DMS79 treated with DMSO at 0.1 percent for 48 hours (cell line): Measurements from ENCODE around the gene CFAP54.
A peak's percentile ranks its signal among the peaks of the same experiment; 100 is the strongest.
"Not testable (repeated sequence)": the region's sequence is repeated elsewhere in the genome, so short reads cannot be mapped to it uniquely, and the experiment has no call there.

ENCODE experiments used
- DNase-seq: peaks from one replicate; lab custom pipeline; 2025; lab: John Stamatoyannopoulos, UW

Gene CFAP54

GRCh38 chr12:96516472-96517430 is 27.4 kb downstream of the CFAP54 start:
- DNase-seq, result peak; percentile 47

GRCh38 chr12:96520767-96521166 is 31.4 kb downstream of the CFAP54 start:
- peak; percentile 45 for DNase-seq

- peak; percentile 38 for DNase-seq
Measured at GRCh38 chr12:96521895-96522682, 32.7 kb downstream of the CFAP54 start.

GRCh38 chr12:96522690-96523089 is 33.3 kb downstream of the CFAP54 start:
- DNase-seq, result no peak

- no peak for DNase-seq
Measured at GRCh38 chr12:96526110-96526509, 36.7 kb downstream of the CFAP54 start.

- no peak for DNase-seq
Measured at GRCh38 chr12:96529912-96530311, 40.5 kb downstream of the CFAP54 start.

- DNase-seq, result no peak
Measured at GRCh38 chr12:96534339-96534738, 45.0 kb downstream of the CFAP54 start.

- DNase-seq, result no peak
Measured at GRCh38 chr12:96548384-96548783, 59.0 kb downstream of the CFAP54 start.

GRCh38 chr12:96549341-96549740 is 60.0 kb downstream of the CFAP54 start:
- no peak for DNase-seq

GRCh38 chr12:96570579-96570978 is 81.2 kb downstream of the CFAP54 start:
- no peak for DNase-seq

- DNase-seq, result no peak
Measured at GRCh38 chr12:96571101-96571862, 81.9 kb downstream of the CFAP54 start.

GRCh38 chr12:96578526-96579125 is 89.2 kb downstream of the CFAP54 start:
- DNase-seq, result peak; percentile 72

- DNase-seq, result no peak
Measured at GRCh38 chr12:96585977-96586376, 96.6 kb downstream of the CFAP54 start.

GRCh38 chr12:96587691-96588090 is 98.3 kb downstream of the CFAP54 start:
- no peak for DNase-seq

GRCh38 chr12:96590970-96591369 is 101.6 kb downstream of the CFAP54 start:
- no peak for DNase-seq

GRCh38 chr12:96604374-96604773 is 115.0 kb downstream of the CFAP54 start:
- DNase-seq, result not testable (repeated sequence)

GRCh38 chr12:96605684-96606083 is 116.3 kb downstream of the CFAP54 start:
- no peak for DNase-seq

- DNase-seq, result no peak
Measured at GRCh38 chr12:96606134-96606533, 116.8 kb downstream of the CFAP54 start.

- no peak for DNase-seq
Measured at GRCh38 chr12:96606644-96607043, 117.3 kb downstream of the CFAP54 start.

- no peak for DNase-seq
Measured at GRCh38 chr12:96617178-96617577, 127.8 kb downstream of the CFAP54 start.

GRCh38 chr12:96623155-96623554 is 133.8 kb downstream of the CFAP54 start:
- no peak for DNase-seq
